ENCODE results near the gene RGS7. TPM values are rescaled to one million over a fixed set of nuclear protein-coding genes. Genes with fewer than 3 reads are reported as not detected.
"Not testable (repeated sequence)": the region's sequence is repeated elsewhere in the genome, so short reads cannot be mapped to it uniquely, and the experiment has no call there.

The RGS7 gene
- total RNA-seq, 1 donor from 2014 or later: not detected

DNA sequence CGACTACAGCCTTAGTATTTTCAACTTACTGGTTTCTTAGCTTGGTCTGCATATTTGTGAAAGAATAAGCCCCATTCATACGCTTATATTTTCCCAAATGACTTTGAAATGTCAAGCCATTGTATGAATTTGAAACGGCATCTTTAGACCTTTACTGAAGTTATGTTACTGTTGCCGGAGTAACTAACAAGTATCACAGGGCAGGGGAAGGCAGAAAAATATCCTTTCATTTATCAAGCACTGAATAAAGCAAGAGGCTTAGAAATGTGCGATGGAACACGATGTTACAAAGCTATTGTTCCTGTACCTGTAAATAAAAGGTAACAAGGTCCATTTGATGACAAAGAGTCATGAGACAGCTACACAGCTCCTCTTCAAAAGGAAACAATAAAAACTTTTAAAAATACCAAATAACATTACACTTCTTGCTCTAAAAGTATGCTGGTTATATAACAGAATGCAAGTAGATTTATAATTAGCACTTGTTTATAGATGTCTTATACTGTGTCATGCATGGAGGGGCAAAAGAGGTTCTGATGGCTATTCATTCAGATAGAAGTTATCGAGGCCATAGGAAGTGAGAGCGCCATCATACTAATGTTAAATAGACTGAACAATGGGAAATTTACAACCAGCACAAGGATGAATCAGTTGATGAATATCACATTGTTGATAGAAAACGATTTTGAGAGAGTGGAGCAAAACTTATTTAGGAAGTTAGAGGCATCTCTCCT lies 322.6 kb downstream of the RGS7 start:
- intact Hi-C loops (cut with micrococcal nuclease): no loop called here
- DNase-seq (no peak), ATAC-seq (no peak)

DNA sequence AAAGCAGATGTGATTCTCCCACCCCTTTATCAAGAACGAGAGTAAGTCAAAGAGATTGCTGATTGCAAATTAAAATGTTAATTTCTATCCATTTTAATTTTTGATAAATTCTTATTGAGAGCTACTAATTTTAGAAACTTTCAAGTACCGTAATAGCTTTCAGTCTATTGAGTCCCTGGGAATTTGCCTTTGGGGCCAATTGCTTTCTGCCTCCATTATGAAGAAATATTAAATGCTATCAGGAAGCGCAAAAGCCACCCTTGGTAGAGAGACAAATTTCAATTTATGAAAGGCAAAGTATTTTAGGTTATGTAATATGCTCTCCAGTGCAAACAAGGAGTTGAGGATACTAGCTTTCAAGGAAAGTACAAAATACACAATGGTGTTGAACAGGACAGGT lies 332.2 kb downstream of the RGS7 start:
- ATAC-seq: no peak
- no peak for DNase-seq
- intact Hi-C loops (cut with micrococcal nuclease): no loop called here

DNA sequence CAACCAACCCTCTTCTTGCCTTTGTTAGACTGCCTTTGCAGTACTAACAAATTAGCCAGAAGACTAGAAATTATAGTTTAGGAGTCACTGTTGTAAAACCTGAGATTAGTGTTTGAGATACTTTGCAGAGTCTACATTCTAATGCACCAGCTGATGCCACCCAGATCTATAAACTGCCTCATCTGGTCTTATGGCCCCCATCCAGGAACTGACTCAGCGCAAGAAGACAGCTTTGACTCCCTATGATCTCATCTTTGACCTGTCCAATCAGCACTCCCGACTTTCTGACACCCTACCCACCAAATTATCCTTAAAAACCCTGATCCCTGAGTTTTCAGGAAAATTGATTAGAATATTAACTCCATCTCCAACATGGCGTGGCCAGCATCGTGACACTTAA lies 334.6 kb downstream of the RGS7 start:
- ATAC-seq: no peak
- no peak for DNase-seq
- intact Hi-C loops (cut with micrococcal nuclease): no loop called here

DNA sequence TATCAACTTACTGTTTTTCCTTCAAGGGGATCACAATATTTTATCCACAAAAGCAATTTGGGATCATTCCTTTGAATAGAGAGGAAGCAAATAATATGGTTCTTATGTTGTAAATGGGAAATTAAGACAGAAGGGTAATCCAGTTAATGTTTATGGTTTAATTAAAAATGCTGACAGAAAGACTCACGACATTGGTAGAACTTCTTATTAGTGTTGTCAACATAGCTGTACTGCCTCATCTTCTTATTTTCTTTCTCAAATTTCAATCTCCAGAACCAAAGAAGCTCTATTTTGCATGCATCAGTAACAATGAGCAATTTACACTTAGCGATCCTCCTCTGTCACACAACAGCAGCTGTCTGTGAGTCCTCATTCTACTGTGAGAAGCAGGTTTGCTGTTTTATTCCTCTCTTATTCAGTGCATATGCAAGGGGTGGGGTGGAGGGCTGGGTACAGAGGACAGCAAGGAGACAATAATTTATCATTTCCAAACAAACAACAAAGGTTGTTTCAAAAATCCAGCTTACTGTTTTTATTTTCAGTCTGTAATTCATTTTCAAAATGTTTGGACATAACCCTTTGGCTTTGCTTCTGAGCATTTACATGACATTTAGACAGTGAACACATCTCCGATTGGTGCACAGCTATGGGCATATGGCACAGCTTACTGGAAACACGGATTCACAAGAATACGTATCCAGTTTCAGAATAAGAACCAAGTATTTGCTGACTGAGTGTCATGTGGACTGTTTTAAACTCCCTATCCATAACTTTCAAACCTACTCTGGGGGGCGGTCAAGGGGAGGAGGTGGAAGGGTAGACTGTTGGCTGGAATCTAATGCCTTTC lies 335.9 kb downstream of the RGS7 start:
- intact Hi-C loops (cut with micrococcal nuclease): no loop called here
- no peak for ATAC-seq
- DNase-seq: no peak

DNA sequence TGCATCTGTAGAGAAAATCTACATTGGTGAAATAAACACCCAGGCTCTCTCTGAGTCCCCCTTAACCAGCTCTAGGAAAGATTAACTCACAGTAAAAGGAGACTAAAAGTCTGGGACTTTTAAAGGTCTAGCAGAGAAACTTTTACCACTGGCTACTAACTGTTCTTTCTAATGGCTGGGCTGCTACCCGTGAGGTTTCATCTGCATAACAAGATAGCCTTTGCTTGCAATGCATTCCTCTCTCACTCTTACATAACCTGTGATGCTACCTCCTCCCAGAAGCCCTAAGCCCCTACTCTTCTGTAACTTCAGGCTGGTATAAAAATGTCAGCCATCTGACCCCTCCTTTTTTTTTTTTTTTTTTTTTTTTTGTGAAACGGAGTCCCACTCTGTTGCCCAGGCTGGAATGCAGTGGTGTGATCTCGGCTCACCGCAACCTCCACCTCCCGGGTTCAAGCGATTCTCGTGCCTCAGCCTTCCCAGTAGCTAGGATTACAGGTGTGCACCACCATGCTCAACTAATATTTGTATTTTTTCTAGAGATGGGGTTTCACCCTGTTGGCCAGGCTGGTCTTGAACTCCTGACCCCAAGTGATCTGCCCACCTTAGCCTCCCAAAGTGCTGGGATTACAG lies 344.2 kb downstream of the RGS7 start:
- no peak for DNase-seq
- ATAC-seq: no peak
- intact Hi-C loops (cut with micrococcal nuclease): no loop called here

DNA sequence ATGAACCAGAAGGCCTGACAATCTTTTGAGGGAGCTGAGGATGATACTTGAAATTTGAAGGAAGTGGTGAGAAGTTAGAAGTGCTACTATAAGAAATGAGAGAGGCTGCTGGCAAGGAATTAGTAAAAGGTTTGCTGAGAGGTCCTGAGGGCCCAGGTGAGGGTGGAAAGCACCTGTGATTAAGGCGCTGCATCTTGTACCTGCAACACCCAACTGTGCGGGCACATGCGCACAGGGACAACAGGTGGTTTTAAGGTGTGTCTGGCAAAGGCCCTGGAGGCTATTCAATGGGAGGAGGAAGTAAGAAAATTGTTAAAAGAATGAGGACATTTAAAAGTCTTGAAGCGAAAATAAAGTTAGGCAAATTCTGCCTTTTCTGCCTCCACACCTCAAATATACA lies 349.3 kb downstream of the RGS7 start:
- intact Hi-C loops (cut with micrococcal nuclease): no loop called here
- DNase-seq: no peak
- no peak for ATAC-seq

DNA sequence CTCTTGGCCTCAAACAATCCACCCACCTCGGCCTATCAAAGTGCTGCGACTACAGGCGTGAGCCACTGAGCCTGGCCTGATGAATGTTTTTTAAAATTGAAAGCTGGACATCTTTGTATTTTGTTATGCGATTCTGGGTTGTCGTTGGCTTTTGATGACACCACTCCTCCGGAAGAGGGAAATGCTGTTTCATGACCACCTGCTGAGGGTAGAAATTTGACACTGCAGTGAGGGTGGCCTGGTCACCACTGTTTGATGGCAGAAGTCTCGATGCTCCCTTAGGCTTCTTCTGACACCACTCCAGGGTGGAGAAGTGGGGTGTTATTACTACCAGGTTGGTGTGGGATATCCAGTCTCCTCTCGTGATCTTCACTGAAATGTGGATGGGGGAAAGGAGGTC lies 357.2 kb downstream of the RGS7 start:
- DNase-seq (no peak), ATAC-seq (no peak)
- intact Hi-C loops (cut with micrococcal nuclease): no loop called here

DNA sequence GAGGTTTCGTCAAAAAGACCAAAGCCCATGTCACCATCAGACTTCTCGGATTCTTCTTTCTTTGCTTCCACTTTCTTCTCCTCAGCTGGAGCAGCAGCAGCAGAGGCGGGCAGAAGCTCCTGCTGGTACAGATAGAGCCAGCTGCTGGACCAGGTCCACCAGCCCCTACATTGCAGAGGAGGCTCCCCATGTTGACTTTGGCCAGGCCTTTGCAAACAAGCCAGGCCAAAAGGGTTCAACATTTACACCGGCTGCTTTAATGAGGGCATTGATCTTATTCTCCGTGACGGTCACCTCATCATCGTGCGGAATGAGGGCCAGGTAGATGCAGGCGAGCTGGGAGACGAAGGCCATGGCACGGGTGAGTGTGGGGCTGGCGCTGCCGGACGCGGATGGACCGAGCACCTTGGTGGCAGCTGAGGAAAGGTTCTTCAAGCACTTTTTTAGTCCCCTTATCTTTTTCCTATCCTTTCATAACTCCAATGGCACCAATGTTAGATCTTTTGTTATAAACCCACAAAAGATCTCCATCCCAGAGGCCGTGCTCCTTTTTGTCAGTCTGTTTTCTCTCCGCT lies 358.5 kb downstream of the RGS7 start:
- intact Hi-C loops (cut with micrococcal nuclease): no loop called here
- DNase-seq (no peak), ATAC-seq (no peak)

DNA sequence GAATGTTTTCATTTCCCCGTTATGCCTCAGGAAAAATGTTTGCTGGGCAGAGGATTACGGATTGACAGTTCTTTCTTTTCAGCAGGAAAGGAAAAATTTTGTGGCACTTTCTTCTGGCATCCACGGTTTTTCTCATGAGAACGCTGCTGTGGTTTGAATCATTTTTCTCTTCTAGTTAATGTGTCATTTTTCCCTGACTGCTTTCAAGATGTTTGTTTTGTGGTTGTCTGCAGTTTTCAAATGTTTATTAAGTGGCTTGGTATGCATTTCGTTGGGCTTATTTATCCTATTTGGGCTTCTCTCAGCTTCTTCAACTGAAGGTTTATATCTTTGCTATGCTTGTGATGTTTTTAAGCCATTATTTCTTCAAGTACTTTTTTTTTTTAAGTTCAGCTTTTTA lies 359.0 kb downstream of the RGS7 start:
- intact Hi-C loops (cut with micrococcal nuclease): no loop called here
- ATAC-seq: no peak
- DNase-seq: no peak

DNA sequence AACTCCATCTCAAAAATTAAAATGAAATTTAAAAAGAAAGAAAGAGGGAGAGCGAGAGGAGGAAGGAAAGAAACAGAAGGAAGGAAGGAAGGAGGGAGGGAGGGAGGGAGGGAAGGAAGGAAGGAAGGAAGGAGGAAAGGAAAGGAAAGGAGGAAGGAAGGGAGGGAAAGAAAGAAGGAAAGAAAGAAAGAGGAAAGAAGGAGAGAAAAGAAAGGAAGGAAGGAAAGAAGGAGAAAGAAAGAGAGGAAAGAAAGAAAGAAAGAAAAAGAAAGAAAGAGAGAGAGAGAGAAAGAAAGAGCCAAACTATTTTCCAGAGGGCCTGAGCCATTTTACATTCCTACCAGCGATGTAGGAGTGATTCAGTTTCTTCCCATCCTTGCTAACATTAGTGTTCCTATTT lies 364.0 kb downstream of the RGS7 start:
- DNase-seq (no peak), ATAC-seq (no peak)
- intact Hi-C loops (cut with micrococcal nuclease): no loop called here

DNA sequence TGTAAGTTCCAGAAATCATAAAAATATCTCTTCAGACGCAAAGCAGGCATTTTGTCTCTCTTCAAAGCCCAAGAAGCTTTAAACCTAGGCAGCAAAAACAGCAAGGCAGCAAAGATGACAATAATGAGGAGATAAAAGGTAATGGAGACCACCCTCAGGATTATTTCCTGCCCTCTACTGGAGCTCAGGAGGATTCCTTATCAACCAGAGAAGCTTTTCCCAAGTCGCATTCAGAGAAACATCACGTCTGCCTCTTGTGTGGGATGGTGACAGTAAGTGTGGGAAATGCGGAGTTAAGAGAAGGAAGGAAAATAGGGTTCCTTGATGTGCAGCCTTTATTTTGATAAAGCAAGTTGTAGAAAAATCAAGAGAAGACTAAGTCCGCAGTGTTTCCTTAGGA lies 365.8 kb downstream of the RGS7 start:
- no peak for DNase-seq
- ATAC-seq: no peak
- intact Hi-C loops (cut with micrococcal nuclease): no loop called here

DNA sequence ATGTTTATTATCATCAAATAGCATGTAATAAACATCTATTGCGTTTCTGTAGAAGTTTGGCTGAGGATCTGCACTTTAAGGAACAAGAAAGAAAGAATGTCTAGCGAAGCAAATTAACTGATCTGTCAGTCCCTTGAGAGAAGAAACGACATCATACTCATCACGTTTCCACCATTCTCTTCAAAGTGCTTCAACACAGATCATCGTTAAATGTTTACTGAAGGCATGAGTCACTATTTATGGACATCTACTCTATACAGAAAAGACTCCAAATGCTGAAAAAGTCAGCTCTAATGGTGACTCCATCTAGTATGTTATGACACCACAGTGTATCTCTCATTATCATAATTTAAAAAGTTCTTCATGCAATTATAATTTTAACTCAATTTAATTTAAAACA lies 369.1 kb downstream of the RGS7 start:
- DNase-seq (no peak), ATAC-seq (no peak)
- intact Hi-C loops (cut with micrococcal nuclease): no loop called here

DNA sequence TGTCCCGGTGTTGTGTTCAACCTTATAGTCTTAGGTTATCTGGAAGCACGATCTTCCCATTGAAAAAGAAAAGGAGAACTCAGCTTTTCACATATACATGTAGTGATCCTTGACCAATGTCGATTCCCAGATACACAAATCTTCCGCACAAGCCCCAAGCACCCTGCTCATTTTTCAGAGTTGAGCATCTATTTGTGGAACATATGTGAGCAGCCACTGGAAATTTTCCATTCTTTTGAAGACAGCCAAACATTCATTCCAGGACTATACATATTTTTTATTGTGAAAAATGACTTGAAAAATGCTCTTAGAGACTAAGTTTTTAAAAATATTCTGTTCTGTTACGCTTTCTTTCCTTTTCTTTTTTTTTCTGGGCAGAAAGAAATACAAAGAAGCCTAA lies 371.9 kb downstream of the RGS7 start:
- no peak for ATAC-seq
- no peak for DNase-seq
- intact Hi-C loops (cut with micrococcal nuclease): no loop called here

DNA sequence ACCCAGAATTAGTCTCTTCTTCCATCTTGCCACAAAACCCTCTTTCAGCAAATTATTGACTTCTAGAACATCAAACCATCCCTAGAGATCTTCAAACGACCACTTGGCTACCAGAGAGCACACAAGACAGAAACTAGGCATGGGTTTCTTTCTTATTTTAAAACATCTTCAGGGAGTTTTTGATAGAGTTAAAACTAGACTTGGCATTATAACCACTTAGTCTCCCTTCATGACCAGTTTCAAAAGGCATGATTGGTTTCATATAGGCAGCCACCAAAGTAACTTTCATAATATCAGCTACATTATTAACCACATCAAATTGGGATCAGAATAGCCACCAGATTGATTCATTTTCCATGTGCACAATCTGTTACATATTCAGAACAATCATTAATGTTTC lies 376.7 kb downstream of the RGS7 start:
- DNase-seq: no peak
- intact Hi-C loops (cut with micrococcal nuclease): no loop called here
- ATAC-seq: no peak

DNA sequence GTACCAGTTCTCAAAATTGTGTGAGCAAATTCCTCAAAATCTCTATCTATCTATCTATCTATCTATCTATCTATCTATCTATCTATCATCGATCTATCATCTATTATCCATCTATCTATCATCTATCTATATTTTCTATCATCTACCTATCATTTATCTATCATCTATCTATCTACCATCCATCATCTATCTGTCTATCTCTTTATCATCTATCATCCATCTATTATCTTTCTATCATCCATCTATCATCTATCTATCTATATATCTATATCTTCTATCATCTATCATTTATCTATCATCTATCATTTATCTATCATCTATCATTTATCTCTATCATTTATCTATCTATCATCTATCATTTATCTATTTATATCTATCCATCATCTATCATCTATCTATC lies 380.3 kb downstream of the RGS7 start:
- ATAC-seq: no peak
- intact Hi-C loops (cut with micrococcal nuclease): no loop called here
- DNase-seq: no peak

DNA sequence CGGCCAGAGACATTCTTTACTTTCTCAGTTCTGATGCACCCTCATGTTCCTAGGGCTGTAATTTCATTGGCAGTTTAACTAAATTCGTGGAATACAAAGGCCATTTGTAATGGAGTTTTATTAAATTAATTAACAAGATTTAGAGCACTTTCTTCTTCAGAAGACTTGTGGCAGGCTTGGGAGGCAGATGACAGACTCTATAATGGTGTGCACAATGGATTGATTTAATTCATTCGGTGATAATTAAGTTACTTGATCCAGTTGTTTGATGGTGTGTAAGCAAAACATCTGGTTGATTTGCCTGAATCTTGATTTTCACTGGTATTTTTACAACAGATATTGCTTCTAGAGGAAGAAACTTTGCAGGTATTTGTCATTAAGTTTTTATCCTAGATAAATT lies 383.1 kb downstream of the RGS7 start:
- ATAC-seq: no peak
- intact Hi-C loops (cut with micrococcal nuclease): no loop called here
- DNase-seq: no peak

DNA sequence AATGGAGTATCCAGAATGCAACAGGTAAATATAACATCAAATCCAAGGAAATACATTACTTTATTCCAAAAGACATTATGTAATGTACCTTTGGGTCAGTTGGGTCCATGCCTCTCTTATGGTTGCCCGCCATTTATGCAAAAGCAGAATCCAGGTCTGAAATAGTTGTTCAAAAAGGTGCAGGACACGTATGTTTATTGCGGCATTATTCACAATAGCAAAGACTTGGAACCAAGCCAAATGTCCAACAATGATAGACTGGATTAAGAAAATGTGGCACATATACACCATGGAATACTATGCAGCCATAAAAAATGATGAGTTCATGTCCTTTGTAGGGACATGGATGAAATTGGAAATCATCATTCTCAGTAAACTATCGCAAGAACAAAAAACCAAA lies 384.9 kb downstream of the RGS7 start:
- intact Hi-C loops (cut with micrococcal nuclease); ATAC-seq; DNase-seq: not testable (repeated sequence)

DNA sequence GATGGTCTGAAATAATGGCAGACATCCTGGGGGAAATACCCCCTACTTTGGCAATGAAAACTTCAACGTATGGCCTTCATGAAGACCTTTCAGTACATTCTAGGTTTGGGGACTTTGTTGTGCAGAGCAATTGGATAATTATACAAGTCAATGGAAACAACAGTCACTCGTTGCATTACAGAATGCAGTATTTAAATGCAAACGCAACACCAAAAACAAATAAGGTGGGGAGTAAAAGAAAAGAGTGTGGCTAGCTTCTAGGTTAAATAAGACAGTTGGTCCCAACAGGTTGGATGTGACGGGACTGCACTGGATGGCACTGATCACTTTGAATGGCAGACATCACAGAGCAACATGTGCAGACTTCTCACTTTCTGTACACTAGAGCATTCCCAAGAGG lies 386.8 kb downstream of the RGS7 start:
- no peak for ATAC-seq
- intact Hi-C loops (cut with micrococcal nuclease): no loop called here

DNA sequence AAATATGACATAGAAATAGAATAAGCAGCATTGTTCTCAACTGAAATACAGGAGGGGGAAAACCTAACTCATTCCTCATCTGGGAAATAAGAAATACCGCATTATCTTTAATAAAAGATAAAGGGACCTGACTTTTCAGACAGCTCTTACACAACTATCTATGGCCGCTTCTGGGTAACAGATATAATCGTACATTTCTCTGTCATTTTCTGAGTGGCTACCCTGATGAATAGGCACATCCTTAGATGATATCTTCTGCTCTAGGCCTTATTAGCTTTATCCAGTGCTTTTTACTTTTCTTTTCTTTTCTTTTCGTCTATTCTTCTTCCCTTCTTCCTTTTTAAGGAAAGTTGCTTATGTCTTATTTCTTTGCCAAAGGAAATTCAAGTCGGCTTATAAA lies 388.1 kb downstream of the RGS7 start:
- intact Hi-C loops (cut with micrococcal nuclease): no loop called here
- DNase-seq (no peak), ATAC-seq (no peak)

More for the DNA sequence above, 386.8 kb downstream of the RGS7 start:
- DNase-seq: no peak

DNA sequence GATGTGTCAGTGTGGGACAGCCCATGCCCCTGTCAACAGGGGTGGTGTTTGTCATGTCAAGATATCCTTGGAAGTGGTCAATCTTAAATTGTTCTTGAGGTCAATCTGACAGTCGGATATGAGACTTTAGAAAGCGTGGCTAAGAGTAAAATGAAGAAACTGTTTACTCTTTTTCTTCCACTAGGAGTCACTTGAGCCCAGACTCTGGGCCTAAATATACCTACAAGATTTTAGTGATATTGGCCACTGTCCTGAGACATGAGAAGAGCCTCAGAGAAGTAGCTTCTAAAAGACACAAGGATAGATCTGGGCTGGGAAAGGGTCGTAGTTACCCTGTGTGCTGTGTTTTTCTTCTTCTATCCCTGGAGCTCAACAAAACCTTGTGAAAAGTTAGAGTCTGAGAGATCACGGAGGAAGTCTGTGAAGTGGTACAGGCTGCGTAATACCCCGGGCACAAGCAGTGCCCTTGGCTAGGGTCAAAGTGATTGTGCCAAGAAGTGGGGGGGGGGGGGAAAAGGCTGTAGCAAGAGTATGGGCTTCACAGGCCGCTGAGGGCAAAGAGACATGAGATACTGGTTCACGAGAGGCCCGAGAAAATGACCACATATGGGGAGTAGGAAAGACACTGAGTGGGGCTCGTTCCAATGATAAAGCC lies 389.8 kb downstream of the RGS7 start:
- no peak for ATAC-seq
- intact Hi-C loops (cut with micrococcal nuclease): no loop called here
- no peak for DNase-seq
